GM13977 (cell line): ENCODE data around the gene ZDHHC11.
"Not testable (repeated sequence)": the region's sequence is repeated elsewhere in the genome, so short reads cannot be mapped to it uniquely, and the experiment has no call there.

Experiments
- DNase-seq: peaks from one replicate; pipeline ENCODE4 v3.0.0; 2012; ENCODE audit warnings: low spot score
- in situ Hi-C: fragments of 300-500 bp; cut with MboI; formaldehyde crosslinking; loops from one replicate; pipeline ENCODE4 v1.12.0; 2022; ENCODE audit warnings: low sequenced_read_pairs, low pct_unique_long_range_greater_than_20kb, mixed read lengths, inconsistent platforms; ENCODE audit not compliant: unreplicated experiment
- TF ChIP-seq, protein P1 (sequence below): IDR thresholded peaks from 2 replicates; pipeline ENCODE4 v1.5.1; 2012; ENCODE audit warnings: mild to moderate bottlenecking, control low read depth; ENCODE audit not compliant: insufficient read depth; ENCODE audit errors: extremely low read depth, missing control alignments

The ZDHHC11 gene

DNA sequence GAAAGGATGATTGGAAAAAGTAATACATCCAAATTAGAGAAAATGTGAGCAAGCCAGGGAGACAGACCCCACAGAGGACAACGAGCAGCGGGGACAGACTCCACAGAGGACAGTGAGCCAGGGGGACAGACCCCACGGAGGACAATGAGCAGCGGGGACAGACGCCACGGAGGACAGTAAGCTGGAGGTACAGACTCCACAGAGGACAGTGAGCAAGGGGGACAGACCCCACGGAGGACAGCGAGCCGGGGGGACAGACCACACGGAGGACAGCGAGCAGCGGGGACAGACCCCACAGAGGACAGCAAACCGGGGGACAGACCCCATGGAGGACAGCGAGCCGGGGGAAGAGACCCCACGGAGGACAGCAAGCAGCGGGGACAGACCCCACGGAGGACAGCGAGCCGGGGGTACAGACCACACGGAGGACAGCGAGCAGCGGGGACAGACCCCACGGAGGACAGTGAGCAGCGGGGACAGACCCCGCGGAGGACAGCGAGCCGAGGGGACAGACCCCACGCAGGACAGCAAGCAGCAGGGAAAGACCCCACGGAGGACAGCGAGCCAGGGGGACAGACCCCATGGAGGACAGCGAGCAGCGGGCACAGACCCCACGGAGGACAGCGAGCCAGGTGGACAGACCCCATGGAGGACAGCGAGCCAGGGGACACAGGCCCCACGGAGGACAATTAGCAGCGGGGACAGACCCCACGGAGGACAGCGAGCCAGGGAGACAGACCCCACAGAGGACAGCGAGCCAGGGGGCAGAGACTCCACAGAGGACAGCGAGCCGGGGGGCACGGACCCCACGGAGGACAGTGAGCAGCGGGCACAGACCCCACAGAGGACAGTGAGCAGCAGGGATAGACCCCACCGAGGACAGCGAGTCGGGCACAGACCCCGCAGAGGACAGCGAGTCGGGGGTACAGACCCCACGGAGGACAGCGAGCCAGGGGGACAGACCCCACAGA is 1.9 kb upstream of the ZDHHC11 start:
- TF ChIP-seq, protein P1, sequence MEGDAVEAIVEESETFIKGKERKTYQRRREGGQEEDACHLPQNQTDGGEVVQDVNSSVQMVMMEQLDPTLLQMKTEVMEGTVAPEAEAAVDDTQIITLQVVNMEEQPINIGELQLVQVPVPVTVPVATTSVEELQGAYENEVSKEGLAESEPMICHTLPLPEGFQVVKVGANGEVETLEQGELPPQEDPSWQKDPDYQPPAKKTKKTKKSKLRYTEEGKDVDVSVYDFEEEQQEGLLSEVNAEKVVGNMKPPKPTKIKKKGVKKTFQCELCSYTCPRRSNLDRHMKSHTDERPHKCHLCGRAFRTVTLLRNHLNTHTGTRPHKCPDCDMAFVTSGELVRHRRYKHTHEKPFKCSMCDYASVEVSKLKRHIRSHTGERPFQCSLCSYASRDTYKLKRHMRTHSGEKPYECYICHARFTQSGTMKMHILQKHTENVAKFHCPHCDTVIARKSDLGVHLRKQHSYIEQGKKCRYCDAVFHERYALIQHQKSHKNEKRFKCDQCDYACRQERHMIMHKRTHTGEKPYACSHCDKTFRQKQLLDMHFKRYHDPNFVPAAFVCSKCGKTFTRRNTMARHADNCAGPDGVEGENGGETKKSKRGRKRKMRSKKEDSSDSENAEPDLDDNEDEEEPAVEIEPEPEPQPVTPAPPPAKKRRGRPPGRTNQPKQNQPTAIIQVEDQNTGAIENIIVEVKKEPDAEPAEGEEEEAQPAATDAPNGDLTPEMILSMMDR: no peak
- in situ Hi-C loops: no loop called here
- no peak for DNase-seq

DNA sequence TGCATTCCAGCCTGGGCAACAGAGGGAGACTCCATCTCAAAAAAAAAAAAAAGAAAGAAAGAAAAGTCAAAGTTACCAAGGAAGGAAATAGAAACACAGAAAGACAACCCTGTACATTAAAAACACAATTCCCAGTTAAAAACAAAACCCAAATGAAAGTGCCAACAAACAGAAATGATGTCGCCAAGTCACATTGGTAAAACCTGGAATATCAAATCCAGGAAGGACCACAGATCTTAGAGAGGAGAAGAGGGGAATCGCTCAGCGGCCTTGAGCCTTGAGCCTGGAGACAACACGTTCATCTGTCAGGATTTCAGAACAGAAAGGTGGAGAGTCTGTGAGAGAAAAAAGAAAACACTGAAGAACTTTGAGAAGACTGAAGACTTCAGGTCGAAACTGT is 1.2 kb upstream of the ZDHHC11 start:
- in situ Hi-C loops: no loop called here
- no peak for DNase-seq
- TF ChIP-seq, protein P1: no peak

DNA sequence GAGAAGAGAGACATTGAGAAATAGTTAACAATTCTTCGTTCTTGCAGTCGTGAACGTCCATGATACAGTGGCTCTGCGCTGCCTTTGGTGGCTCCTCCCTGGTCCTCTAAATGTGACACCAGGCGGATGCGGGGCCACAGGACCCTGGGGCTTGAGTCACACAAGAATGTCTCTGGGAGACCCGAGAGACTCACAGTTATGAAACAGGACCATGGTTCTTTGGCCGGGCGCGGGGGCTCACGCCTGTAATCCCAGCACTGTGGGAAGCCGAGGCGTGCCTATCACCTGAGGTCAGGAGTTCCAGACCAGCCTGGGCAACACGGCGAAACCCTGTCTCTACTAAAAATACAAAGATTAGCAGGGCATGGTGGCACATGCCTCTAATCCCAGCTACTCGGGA is 767 bp upstream of the ZDHHC11 start:
- in situ Hi-C loops: no loop called here
- DNase-seq: no peak
- TF ChIP-seq, protein P1: no peak

DNA sequence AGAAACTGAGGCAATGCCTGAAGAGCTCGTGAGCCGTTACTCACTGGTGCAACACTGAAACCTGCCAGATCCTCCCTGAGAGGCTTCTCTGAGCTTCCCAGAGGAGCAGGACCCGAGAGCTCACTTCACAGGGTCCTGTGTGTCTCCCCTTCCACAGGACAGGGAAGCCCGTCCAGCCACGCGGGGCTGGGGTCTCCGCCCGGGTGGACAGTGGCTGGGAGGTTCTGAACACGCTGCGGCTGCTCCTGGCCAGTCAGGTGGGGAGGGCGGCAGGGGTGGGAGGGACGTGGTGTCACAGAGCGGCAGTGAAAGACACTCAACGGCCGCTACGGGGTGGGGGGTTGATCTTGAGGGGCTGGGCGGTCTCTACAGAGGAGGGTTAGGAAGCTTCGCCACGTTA is 290 bp upstream of the ZDHHC11 start:
- TF ChIP-seq, protein P1: no peak
- no peak for DNase-seq

DNA sequence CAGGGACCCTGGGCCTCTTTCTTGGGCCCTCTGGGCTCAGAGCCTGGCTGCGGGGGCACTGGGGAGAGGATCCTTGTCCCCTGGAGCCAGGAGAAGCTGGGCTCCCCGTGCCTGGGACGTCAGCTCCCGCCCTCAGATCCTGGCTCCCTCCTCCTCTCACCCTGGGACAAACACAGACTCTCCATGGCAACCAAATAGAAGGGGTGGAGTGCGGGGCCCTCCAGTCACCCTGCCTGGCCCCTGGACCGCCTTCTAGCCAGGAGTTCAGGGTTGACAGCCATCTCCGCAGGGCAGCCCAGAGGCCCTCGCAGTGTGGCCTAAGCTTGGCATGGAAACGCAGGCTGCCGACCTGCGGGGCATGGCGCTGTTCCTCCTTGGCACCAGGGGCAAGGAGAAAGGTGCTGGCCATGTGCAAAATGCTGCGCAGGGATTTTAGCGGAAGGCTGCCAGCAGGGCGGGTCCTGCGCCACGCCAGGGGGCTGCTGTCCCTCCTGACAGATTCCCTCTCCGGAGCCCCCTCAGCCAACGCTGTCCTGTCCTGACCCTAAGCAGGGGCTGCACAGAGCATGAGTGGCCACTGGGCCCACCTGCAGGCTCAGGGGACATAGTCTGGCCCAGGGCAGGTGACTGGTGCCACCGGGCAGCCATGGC is 1.0 kb downstream of the ZDHHC11 start:
- TF ChIP-seq, protein P1: no peak
- no peak for DNase-seq
- in situ Hi-C loops: no loop called here

More for the DNA sequence above, 290 bp upstream of the ZDHHC11 start:
- in situ Hi-C loops: no loop called here

DNA sequence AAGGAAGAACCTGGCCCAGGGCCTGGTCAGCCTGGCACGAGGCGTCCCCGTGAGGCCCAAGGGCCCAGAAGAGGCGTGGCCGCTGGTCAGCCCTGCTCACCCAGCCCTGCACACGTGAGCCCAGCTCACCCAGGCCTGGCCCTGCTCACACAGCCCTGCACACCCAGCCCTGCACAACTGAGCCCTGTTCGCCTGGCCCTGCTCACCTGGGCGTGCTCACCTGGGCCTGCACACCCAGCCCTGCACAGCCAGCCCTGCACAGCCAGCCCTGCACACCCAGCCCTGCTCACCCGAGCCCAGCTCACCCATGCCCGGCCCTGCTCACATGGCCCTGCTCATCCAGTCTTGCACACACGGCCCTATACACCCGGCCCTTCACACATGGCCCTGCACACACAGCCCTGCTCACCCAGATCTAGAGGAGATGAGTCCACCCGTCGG is 2.1 kb downstream of the ZDHHC11 start:
- DNase-seq: no peak
- TF ChIP-seq, protein P1: no peak
- in situ Hi-C loops: no loop called here

DNA sequence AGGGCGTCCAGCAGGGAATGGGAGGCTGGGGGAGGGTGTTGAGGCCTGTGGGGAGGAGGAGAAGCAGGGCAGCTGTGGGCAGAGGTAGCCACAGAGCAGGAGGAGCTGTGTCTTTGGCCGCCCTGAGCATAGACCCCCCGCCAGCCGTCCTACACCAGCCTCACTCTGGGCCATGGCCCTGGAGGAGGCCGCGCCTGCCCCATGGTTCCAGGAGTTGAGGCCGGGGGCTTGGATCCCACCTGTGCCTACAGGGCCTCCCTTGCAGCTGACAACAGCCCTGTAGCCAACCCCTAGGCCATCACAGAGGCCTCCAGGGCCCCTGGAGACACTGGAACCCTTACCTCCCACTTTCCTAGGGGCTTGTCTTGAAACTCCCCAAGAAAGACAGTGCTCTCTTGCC is 3.0 kb downstream of the ZDHHC11 start:
- in situ Hi-C loops, DNase-seq: not testable (repeated sequence)

DNA sequence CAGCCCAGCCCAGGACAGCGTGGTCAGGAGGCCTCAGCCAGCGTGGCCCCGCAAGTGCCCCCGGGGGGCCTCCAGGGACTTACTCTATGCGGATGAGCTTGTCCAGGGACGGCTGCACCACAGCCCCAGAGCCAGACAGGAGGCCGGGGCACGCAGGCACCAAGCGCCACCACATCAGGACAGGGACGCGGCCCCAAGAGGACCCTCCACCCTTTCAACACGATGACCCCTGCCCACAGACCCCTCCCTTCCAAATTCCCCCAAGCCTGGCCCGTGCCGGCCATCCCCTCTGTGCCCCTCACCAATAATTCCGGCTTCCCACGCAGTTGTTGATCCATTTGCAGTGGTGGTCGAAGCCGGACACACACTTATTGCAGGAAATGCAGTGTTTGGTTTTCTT is 3.6 kb downstream of the ZDHHC11 start:
- in situ Hi-C loops, DNase-seq: not testable (repeated sequence)

DNA sequence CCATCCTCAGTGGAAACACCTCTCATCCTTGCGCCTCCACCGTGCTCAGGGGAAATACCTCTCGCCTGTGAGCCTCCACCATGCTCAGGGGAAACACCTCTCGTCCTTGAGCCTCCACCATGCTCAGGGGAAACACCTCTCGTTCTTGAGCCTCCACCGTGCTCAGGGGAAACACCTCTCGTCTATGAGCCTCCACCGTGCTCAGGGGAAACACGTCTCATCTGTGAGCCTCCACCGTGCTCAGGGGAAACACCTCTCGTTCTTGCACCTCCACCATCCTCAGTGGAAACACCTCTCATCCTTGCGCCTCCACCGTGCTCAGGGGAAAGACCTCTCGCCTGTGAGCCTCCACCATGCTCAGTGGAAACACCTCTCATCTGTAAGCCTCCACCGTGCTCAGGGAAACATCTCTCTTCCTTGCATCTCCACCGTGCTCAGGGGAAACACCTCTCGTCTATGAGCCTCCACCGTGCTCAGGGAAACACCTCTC is 4.1 kb downstream of the ZDHHC11 start:
- DNase-seq: peak; percentile 65
- in situ Hi-C loops: not testable (repeated sequence)
